DND-41 (cell line): ENCODE results near the gene KRT4.

ENCODE experiments used
- ATAC-seq: fragments of 200-7000 bp; cut with Tn5 transposase; 3 replicates; pipeline ENCODE4 v1.9.1; 2021; ENCODE audit warnings: low read depth; ENCODE audit not compliant: insufficient read depth
- DNase-seq: peaks from one replicate; pipeline ENCODE4 v3.0.0-alpha.2; 2020
- H2AFZ ChIP-seq: 2 replicates; pipeline ENCODE4 v1.6.0; 2012; ENCODE audit warnings: low read depth, low read length
- H3K27ac ChIP-seq: 2 replicates; pipeline ENCODE4 v1.5.1; 2012; ENCODE audit warnings: low read length, inconsistent platforms
- H3K27me3 ChIP-seq: fragments of 200-600 bp; sonication (generic); 2 replicates; pipeline ENCODE4 v1.6.0; 2012; ENCODE audit warnings: low read length, mild to moderate bottlenecking, inconsistent platforms; ENCODE audit not compliant: insufficient read depth, poor library complexity
- H3K36me3 ChIP-seq: 2 replicates; pipeline ENCODE4 v1.5.1; 2012; ENCODE audit warnings: low read length, inconsistent platforms; ENCODE audit not compliant: insufficient read depth
- H3K4me1 ChIP-seq: 2 replicates; pipeline ENCODE4 v1.5.1; 2012; ENCODE audit warnings: mild to moderate bottlenecking, low read length; ENCODE audit not compliant: insufficient read depth
- H3K4me2 ChIP-seq: 2 replicates; pipeline ENCODE4 v1.6.0; 2012; ENCODE audit warnings: mild to moderate bottlenecking, moderate library complexity, low read length, inconsistent platforms; ENCODE audit not compliant: insufficient read depth
- H3K4me3 ChIP-seq, 2 experiments: fragments of 200-600 bp in 1 of 2; shearing (Covaris generic) in 1 of 2; 2 replicates each; pipeline ENCODE4 v1.5.1; 2012 to 2016; ENCODE audit warnings: inconsistent platforms in 2 of 2, low read length in 2 of 2, mild to moderate bottlenecking in 2 of 2, low read depth in 1 of 2, moderate library complexity in 1 of 2
- H3K79me2 ChIP-seq: 2 replicates; pipeline ENCODE4 v1.6.0; 2012; ENCODE audit warnings: low read length, inconsistent platforms; ENCODE audit not compliant: insufficient read depth
- H3K9ac ChIP-seq: 2 replicates; pipeline ENCODE4 v1.6.0; 2012; ENCODE audit warnings: low read depth, mild to moderate bottlenecking, inconsistent platforms, low read length, moderate library complexity
- H3K9me3 ChIP-seq: 2 replicates; pipeline ENCODE4 v1.5.1; 2012; ENCODE audit warnings: low read length, moderate library complexity, mild to moderate bottlenecking, inconsistent platforms; ENCODE audit not compliant: insufficient read depth, severe bottlenecking
- H4K20me1 ChIP-seq: 2 replicates; pipeline ENCODE4 v1.6.0; 2012; ENCODE audit warnings: low read length; ENCODE audit not compliant: insufficient read depth
- EZH2 ChIP-seq: IDR thresholded peaks from 3 replicates; pipeline ENCODE4 v1.6.1; 2012; ENCODE audit warnings: borderline replicate concordance, low read depth, mild to moderate bottlenecking, moderate library complexity, low read length, inconsistent platforms; ENCODE audit not compliant: severe bottlenecking
- TF ChIP-seq, protein P1 (sequence below): IDR thresholded peaks from 2 replicates; pipeline ENCODE4 v1.5.1; 2012; ENCODE audit warnings: borderline replicate concordance, low read length, moderate library complexity, mild to moderate bottlenecking; ENCODE audit not compliant: poor library complexity, severe bottlenecking; ENCODE audit errors: extremely low read depth

The KRT4 gene

DNA sequence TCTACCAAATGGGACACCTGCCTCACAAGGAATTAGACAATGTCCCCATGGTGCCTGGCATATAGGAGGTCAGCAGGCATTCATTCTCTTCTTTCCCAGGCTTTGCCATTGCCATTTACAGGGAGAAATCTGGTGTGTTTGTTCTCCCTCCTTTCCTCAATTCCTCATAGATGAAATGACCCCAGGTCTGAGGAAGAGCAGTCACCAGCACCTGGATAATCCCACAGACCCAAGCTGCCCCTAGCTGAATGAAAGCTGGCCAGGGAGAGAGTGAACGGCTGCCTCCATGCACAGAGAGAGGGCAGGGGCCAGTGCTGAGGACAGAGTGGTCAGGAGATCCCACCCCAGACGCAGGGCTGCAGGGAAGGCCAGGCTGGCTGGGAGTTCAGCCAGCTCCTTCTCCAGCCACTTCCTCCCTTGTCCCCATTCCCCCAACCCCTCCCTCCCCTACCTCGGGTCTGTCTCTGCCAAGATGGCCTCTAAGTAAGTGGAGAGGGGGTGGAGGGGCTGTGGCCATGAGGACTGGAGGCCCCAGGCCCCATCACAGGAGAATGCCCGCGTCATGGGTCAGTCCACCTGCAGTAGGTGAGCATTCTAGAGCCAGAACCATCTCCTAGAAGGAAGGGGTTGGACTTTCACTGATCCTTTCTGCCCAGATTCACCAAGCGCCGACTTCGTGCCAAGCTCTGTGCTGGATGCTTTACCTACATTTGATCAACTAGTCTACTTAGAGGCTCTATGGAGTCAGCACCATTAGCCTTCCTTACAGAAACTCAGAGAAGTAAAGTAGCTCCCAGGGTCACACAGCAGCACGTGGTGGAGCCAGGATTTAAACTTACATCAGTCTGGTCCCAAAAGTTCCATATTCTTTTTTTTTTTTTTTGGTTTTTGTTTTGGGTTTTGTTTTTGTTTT is 2.0 kb upstream of the KRT4 start:
- H3K27me3 ChIP-seq, result peaks cover 18% of the 10 kb centered on the region

DNA sequence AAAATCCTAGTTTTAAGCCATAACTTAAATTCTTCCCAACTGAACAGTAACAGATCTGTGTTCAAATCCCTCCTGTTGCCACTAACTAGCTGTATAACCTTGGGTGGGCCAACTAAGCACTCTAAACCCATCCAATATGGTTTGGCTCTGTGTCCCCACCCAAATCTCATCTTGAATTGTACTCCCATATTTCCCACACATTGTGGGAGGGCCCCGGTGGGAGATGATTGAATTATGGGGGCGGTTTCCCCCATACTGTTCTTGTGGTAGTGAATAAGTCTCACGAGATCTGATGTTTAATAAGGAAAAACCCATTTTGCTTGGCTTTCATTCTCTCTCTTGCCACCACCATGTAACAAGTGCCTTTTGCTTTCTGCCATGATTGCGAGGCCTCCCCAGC is 1.2 kb upstream of the KRT4 start:
- no peak overlapping the region for H3K4me3 ChIP-seq
- H3K4me1 ChIP-seq, result no peaks in the 10 kb centered on the region
- no peaks in the 10 kb centered on the region for H3K79me2 ChIP-seq
- H3K27me3 ChIP-seq, result peaks cover 12% of the 10 kb centered on the region
- no peak overlapping the region for H3K4me2 ChIP-seq
- no peak overlapping the region for H2AFZ ChIP-seq
- ATAC-seq (no peak), DNase-seq (no peak)
- H3K27ac ChIP-seq, result no peak overlapping the region
- TF ChIP-seq EZH2, result no peak
- TF ChIP-seq, protein P1, sequence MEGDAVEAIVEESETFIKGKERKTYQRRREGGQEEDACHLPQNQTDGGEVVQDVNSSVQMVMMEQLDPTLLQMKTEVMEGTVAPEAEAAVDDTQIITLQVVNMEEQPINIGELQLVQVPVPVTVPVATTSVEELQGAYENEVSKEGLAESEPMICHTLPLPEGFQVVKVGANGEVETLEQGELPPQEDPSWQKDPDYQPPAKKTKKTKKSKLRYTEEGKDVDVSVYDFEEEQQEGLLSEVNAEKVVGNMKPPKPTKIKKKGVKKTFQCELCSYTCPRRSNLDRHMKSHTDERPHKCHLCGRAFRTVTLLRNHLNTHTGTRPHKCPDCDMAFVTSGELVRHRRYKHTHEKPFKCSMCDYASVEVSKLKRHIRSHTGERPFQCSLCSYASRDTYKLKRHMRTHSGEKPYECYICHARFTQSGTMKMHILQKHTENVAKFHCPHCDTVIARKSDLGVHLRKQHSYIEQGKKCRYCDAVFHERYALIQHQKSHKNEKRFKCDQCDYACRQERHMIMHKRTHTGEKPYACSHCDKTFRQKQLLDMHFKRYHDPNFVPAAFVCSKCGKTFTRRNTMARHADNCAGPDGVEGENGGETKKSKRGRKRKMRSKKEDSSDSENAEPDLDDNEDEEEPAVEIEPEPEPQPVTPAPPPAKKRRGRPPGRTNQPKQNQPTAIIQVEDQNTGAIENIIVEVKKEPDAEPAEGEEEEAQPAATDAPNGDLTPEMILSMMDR, result no peak
- 0 out of 2 replicates have a peak, but pooled peaks cover under 1% of the 10 kb centered on the region for H4K20me1 ChIP-seq
- no peak overlapping the region for H3K9ac ChIP-seq
- no peaks in the 10 kb centered on the region for H3K36me3 ChIP-seq
- H3K9me3 ChIP-seq, result no peaks in the 10 kb centered on the region

More for the DNA sequence above, 2.0 kb upstream of the KRT4 start:
- H2AFZ ChIP-seq, result no peak overlapping the region
- TF ChIP-seq EZH2, result no peak
- TF ChIP-seq, protein P1, result no peak
- H3K79me2 ChIP-seq, result no peaks in the 10 kb centered on the region
- no peaks in the 10 kb centered on the region for H3K36me3 ChIP-seq
- no peak overlapping the region for H3K4me3 ChIP-seq
- H4K20me1 ChIP-seq, result 0 out of 2 replicates have a peak, but pooled peaks cover 6% of the 10 kb centered on the region
- no peak overlapping the region for H3K27ac ChIP-seq
- no peaks in the 10 kb centered on the region for H3K4me1 ChIP-seq
- ATAC-seq, result no peak
- H3K4me2 ChIP-seq, result no peak overlapping the region
- no peak for DNase-seq
- no peaks in the 10 kb centered on the region for H3K9me3 ChIP-seq
- no peak overlapping the region for H3K9ac ChIP-seq

DNA sequence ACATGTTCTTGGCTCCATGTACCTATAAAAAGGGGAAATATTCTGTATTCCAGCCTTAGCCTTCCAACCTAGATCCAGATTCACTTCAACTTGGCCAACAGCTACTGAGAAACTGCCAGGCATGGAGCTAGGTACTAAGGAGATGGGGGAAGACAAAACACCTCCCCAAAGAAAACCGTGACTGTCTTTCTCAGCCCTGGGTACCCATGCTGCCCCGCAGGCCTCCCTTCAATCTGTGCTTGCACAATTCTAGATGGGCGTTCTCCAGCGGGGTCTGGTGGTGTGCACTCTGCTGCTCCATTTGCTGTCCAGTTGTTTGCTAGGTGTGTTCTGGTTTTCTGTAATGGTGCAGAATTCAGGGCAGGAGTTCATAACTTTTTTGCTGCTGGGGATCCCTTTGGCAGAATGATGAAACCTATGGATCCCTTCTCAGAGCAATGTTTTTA is 817 bp upstream of the KRT4 start:
- ATAC-seq, result no peak
- H3K27ac ChIP-seq, result no peak overlapping the region

More for the DNA sequence above, 817 bp upstream of the KRT4 start:
- no peaks in the 10 kb centered on the region for H3K79me2 ChIP-seq
- H3K4me1 ChIP-seq, result no peaks in the 10 kb centered on the region
- peaks cover 9% of the 10 kb centered on the region for H3K27me3 ChIP-seq
- no peak overlapping the region for H2AFZ ChIP-seq
- H4K20me1 ChIP-seq, result no peaks in the 10 kb centered on the region
- no peak overlapping the region for H3K4me3 ChIP-seq
- H3K9ac ChIP-seq, result no peak overlapping the region
- no peak for DNase-seq
- H3K4me2 ChIP-seq, result no peak overlapping the region
- H3K9me3 ChIP-seq, result no peaks in the 10 kb centered on the region
- TF ChIP-seq EZH2, result no peak
- TF ChIP-seq, protein P1, result no peak
- H3K36me3 ChIP-seq, result no peaks in the 10 kb centered on the region
